ENCODE results near the gene SLC2A13.

SLC2A13 gene

GRCh38 chr12:39937119-39937518, 168.8 kb downstream of the SLC2A13 start:
- CTCF ChIA-PET, result no interaction called here
- Histone ChIP-seq H3K4me1 (ENCODE audit: control insufficient read depth, insufficient read depth, low read length) (no peaks in the 10 kb centered on the region), H3K36me3 (ENCODE audit: control insufficient read depth in 2 of 2, insufficient read depth in 1 of 2, low read length in 2 of 2) (no peaks in the 10 kb centered on the region), H3K27ac (ENCODE audit: extremely low read depth, low read depth, low read length) (no peak overlapping the region), H3K9me3 (ENCODE audit: control insufficient read depth, insufficient read depth, low read depth, low read length) (no peaks in the 10 kb centered on the region), H3K4me3 (ENCODE audit: low read depth, low read length) (no peak overlapping the region)
- TF ChIP-seq ZNF629 (tag by site-specific recombination; IDR thresholded peaks at IDR 0.05), result no peak
- POLR2A ChIA-PET, result no interaction called here

GRCh38 chr12:39935839-39936238, 170.0 kb downstream of the SLC2A13 start:
- H3K27ac ChIP-seq (ENCODE audit: extremely low read depth, low read depth, low read length), result no peak overlapping the region
- TF ChIP-seq OSR2 (tag by site-specific recombination; IDR thresholded peaks at IDR 0.05), result no peak
- TF ChIP-seq ZNF658 (tag by site-specific recombination; IDR thresholded peaks at IDR 0.05), result no peak
- POLR2A ChIA-PET, result no interaction called here
- no peaks in the 10 kb centered on the region for H3K36me3 ChIP-seq (ENCODE audit: control insufficient read depth in 2 of 2, insufficient read depth in 1 of 2, low read length in 2 of 2)
- CTCF ChIA-PET, result interaction anchor here (1.1 kb wide), 1 partner anchor 55 kb away, joined by 3 read pairs; no protein-coding TSS in a partner anchor
- H3K4me3 ChIP-seq (ENCODE audit: low read depth, low read length), result no peak overlapping the region
- H3K4me1 ChIP-seq (ENCODE audit: control insufficient read depth, insufficient read depth, low read length), result no peaks in the 10 kb centered on the region
- no peaks in the 10 kb centered on the region for H3K9me3 ChIP-seq (ENCODE audit: control insufficient read depth, insufficient read depth, low read depth, low read length)

- TF ChIP-seq ZNF354C (tag by site-specific recombination; IDR thresholded peaks at IDR 0.05; ENCODE audit: borderline replicate concordance, low read depth) (no peak), CTCF (tag by site-specific recombination; IDR thresholded peaks at IDR 0.05) (no peak), SP7 (tag by site-specific recombination; IDR thresholded peaks at IDR 0.05) (no peak), BCL11A (tag by site-specific recombination; IDR thresholded peaks at IDR 0.05; ENCODE audit: low read depth) (no peak), ZNF830 (tag by site-specific recombination; IDR thresholded peaks at IDR 0.05; ENCODE audit: low read depth) (no peak), ZSCAN16 (tag by site-specific recombination; IDR thresholded peaks at IDR 0.05) (no peak), ZNF561 (tag by site-specific recombination; IDR thresholded peaks at IDR 0.05; ENCODE audit: borderline replicate concordance) (no peak), ZBTB44 (tag by site-specific recombination; IDR thresholded peaks at IDR 0.05) (no peak), ZNF341 (tag by site-specific recombination; IDR thresholded peaks at IDR 0.05; ENCODE audit: low read depth) (no peak), HOXD13 (CRISPR knock-in tag; IDR thresholded peaks at IDR 0.05; ENCODE audit: borderline replicate concordance) (no peak), ZNF292 (tag by site-specific recombination; IDR thresholded peaks at IDR 0.05; ENCODE audit: borderline replicate concordance, low read depth) (no peak), ZFP69B (tag by site-specific recombination; IDR thresholded peaks at IDR 0.05) (no peak), ZNF175 (tag by site-specific recombination; IDR thresholded peaks at IDR 0.05) (no peak), ZBTB1 (tag by site-specific recombination; IDR thresholded peaks at IDR 0.05) (no peak), ZNF280D (tag by site-specific recombination; IDR thresholded peaks at IDR 0.05) (no peak), ZNF324 (tag by site-specific recombination; IDR thresholded peaks at IDR 0.05) (no peak), ZNF513 (tag by site-specific recombination; IDR thresholded peaks at IDR 0.05) (no peak), ZNF211 (tag by site-specific recombination; IDR thresholded peaks at IDR 0.05; ENCODE audit: low read depth) (no peak), ZBTB26 (tag by site-specific recombination; optimal IDR thresholded peaks at IDR 0.05) (no peak)
- CTCF ChIA-PET, result interaction anchor here (0.7 to 1.1 kb wide), 2 partner anchors 56 to 318 kb away, joined by 3 read pairs; no protein-coding TSS in a partner anchor
- H3K4me1 ChIP-seq (ENCODE audit: control insufficient read depth, insufficient read depth, low read length), result no peaks in the 10 kb centered on the region
- no peaks in the 10 kb centered on the region for H3K36me3 ChIP-seq (ENCODE audit: control insufficient read depth in 2 of 2, insufficient read depth in 1 of 2, low read length in 2 of 2)
- H3K27ac ChIP-seq (ENCODE audit: extremely low read depth, low read depth, low read length), result no peak overlapping the region
- H3K4me3 ChIP-seq (ENCODE audit: low read depth, low read length), result no peak overlapping the region
- POLR2A ChIA-PET, result no interaction called here
- no peaks in the 10 kb centered on the region for H3K9me3 ChIP-seq (ENCODE audit: control insufficient read depth, insufficient read depth, low read depth, low read length)
Observed at GRCh38 chr12:39935275-39935674, 170.6 kb downstream of the SLC2A13 start.

All from HEK293 (cell line).